Measurements from ENCODE around the gene TCAIM.

The TCAIM gene

DNA sequence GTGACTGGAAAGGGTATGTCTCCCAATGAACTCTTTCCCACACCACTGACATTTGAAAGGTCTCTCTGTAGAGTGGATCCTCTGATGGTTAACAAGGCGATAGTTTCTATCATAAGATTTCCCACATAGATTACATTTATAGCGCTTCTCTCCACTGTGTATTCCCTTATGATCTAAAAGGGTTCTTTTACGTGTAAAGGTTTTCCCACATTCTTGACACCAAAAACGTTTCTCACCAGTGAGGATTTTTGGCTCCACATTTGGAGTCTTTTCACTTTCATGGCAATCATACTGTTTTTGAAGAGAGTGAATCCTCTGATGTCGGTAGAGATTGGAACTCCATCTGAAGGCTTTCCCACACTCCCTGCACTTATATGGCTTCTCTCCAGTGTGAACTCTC is 108.4 kb downstream of the TCAIM start:
- no peak for DNase-seq (ENCODE audit: low spot score)

DNA sequence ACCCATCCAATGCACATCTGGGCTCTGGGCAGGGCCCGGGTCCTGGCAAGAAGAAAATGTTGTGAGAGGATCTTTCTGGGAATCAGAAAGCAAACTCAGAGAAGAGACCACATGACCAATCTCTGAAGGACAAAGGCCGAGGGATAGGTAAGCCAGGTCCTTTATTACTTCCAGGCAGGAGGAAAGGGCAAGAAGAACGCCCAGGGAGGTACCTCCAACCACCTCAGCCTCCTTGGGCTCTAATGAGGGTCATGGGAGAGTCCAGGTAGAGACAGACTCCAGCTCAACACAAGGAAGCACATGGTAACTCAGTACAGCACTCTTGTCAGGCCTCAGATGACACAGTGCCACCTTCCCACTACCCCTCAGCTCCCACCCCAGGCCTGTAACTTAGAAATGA is 112.9 kb downstream of the TCAIM start:
- DNase-seq (ENCODE audit: low spot score): no peak

- no peak for DNase-seq (ENCODE audit: low spot score)
These were observed 115.7 kb downstream of the TCAIM start for GRCh38 chr3:44454258-44454657.

GRCh38 chr3:44455318-44455717 is 116.8 kb downstream of the TCAIM start:
- no peak for DNase-seq (ENCODE audit: low spot score)
